GM21528 (cell line): Measurements from ENCODE around the gene COBLL1.
"Not testable (repeated sequence)": the region's sequence is repeated elsewhere in the genome, so short reads cannot be mapped to it uniquely, and the experiment has no call there.

Experiments
- ATAC-seq: cut with Tn5 transposase; IDR thresholded peaks from one replicate; pipeline ENCODE4 v1.9.1; 2021; ENCODE audit warnings: mild to moderate bottlenecking, moderate library complexity; ENCODE audit not compliant: unreplicated experiment, low FRiP score

The COBLL1 gene, protein sequence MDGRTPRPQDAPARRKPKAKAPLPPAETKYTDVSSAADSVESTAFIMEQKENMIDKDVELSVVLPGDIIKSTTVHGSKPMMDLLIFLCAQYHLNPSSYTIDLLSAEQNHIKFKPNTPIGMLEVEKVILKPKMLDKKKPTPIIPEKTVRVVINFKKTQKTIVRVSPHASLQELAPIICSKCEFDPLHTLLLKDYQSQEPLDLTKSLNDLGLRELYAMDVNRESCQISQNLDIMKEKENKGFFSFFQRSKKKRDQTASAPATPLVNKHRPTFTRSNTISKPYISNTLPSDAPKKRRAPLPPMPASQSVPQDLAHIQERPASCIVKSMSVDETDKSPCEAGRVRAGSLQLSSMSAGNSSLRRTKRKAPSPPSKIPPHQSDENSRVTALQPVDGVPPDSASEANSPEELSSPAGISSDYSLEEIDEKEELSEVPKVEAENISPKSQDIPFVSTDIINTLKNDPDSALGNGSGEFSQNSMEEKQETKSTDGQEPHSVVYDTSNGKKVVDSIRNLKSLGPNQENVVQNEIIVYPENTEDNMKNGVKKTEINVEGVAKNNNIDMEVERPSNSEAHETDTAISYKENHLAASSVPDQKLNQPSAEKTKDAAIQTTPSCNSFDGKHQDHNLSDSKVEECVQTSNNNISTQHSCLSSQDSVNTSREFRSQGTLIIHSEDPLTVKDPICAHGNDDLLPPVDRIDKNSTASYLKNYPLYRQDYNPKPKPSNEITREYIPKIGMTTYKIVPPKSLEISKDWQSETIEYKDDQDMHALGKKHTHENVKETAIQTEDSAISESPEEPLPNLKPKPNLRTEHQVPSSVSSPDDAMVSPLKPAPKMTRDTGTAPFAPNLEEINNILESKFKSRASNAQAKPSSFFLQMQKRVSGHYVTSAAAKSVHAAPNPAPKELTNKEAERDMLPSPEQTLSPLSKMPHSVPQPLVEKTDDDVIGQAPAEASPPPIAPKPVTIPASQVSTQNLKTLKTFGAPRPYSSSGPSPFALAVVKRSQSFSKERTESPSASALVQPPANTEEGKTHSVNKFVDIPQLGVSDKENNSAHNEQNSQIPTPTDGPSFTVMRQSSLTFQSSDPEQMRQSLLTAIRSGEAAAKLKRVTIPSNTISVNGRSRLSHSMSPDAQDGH

DNA sequence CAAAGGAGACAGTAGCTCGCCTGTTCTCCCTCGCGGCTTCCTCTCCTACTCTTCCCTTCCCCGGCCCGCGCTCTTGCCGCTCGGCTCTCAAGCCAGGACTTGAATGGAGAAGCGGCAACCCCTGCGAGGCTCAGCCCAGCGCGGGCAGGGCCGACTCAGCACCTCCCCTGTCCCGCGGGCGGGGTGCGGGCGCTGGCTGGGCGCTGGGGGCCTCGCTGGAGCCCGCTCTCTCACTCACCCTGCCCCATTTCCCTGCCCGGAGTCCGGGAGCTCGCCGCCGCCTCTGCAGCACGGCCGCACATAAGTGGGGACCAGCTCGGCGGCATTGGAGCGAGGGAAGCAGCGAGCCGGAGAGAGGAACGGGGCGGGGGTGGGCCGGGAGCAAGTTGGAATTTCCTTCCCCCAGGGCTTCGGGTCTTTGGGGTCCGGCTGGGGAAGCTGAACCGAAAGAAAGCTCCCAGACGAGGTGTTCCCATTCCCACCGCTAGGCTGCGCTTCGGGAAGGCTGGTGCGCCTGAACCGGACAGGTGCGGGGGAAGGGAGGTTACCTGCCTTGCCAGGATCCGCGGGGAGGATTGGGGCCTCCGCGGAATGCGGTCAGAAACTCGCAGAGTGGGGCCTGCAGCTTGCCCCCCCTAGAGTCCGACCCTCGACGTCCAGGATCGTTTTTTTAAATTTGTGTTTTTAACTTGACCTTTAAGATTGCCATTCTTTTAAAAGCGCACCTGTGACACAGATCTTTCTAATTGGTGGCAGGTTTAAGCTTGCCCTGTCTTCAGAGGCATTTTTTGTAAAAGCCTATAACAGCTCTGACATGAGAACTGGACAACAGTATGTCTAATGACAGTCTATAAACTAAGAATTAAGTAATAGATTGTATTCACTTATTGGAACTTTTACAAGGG, at the start of gene COBLL1:
Gene COBLL1, minus strand, starts transcription at position 105 of the 905 bp plus-strand sequence. CDS start 627 bp downstream, outside the sequence.
- peak; percentile 87 for ATAC-seq

DNA sequence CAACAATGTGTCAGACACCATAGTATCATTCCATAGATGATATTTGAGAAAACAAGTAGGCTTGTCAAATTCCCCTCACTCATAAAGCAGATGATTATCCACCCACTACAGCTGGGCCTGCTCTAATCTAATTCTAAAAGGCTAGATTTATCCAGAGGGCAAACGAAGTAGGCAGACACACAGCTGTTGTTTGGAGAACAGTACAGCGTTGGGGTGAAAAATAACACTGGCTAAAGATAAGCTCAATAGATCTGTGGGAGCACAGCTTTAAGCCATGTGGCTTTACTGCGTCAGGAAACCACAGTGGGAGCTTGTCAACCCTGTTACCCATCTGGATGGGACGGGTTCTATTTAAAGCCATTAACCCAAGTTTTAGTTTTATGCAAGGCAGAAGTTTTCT, 48.9 kb upstream of the COBLL1 start:
- ATAC-seq, result no peak

DNA sequence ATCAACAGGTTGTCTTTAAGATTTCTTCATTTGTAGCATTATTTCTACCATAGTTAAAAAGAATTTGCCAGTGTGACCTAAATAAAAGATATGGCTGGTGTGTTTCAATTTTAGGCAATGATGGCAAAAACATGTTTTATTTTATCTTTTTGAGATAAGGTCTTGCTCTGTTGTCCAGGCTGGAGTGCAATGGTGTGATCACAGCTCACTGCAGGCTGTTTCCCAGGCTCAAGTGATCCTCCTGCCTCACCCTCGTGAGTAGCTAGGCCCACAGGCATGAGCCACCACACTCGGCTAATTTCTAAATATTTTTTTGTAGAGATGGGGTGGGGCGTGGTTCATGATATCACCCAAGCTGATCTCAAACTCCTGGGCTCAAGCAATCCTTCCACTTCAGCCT, 47.0 kb upstream of the COBLL1 start:
- no peak for ATAC-seq

DNA sequence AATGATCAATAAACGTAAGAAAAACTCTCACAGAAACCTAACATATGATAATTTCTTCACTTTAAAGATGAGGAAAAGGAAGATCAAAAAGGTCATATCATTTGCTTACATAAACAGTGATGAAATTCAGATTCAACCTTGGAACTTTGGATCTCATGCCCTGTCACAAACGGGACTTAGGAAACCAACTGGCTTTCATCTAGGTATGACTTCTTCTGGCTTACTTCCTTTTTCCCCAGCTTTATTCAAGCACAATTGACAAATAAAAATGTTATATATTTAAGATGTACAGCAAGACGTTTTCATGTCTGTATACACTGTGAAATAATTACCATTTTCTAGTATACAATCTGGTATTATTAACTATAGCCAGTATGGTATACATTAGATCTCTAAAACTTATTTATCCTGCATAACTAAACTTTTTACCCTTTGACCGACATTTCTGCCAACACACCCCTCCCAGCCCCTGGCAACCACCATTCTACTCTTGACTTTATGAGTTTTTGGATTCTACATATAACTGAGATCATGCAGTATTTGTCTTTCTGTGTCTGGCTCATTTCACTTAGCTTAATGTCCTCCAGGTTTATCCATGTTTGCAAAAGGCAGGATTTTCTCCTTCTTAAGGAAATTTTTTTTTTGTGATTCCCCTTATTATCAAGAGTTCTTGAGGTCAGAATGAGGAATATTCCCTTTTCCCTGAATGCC, 46.0 kb upstream of the COBLL1 start:
- no peak for ATAC-seq

DNA sequence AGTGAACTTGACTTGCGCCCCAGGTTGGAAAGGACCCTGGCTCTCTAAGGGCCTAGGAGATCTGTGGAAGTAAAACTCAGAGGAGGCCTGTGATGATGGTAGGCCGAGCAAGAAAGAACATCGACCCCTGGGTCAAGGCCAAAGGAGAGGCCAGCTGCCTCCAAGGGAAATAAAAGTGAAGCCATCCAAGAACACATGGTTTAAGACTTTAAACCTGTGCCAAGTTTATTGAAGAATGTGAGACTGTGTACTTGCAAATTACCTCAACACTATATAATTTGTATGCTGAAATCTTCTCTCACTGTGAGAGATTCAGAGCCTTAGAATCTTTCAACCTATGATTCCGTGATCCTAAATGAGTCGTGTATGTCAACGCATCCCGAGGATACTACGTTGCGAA, 40.7 kb upstream of the COBLL1 start:
- no peak for ATAC-seq

DNA sequence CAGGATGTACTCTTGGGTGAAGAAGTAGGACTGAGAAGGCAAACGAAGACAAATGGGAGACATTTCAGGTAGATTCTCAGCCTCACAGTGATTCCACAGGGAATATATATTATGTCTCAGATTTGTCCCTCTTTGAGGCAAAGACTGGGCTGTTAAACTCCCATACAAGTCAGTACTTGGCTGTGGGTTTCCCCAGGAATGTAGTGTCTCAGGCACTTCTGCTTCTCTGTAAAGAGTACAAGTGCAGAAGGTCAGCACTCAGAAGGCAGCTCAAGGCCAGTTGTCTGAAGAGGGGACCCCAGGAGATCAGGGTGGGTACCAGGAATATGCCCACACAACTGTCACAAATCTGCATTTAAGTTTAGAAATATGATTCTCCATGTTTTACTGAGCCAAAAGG, 39.9 kb upstream of the COBLL1 start:
- ATAC-seq, result no peak

DNA sequence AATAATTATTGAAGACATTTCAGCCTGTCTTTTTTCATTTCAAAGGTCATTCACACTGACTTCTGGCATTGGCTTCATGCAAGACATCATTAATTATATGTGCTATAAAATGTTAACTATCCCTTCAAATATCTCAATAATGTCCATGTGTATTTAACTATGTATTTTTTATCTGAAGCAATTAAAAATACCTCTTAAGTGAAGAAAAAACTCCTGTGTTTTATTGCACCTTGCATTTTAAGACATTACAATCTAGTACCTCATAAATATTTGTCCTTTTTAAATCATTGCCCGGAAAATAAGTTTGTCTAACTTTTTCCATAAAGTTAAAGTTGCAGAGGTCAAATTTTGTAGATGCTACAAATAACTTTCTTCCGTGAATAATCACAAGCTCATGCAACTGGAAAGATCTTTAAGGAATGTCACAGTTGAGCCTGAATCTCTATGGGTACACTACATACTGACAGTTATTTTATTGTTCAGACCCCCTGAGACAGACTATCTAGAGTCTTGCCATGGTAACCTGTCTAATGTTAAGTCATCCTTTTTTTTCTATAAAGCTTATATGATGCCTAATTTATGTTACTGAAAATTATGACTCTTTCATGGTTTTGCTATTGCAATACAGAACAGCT, 38.4 kb upstream of the COBLL1 start:
- ATAC-seq, result no peak

DNA sequence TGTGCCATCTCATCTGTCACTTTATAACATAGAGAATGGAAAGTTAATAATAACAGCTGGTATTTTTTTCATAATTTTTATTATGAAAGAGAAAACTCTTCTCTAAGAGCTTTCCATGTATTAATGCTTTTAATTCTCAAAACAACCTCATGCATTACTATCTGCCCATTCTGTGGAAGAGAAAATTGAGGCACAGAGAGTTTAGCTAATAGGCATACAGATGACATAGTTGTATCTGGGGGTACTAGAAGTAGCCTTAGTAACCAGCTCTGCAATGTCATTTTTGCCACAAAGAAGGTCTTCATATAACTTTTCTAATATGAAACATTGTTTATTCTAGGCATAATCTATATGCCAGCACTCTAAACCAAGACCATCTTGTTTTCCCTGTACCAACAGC, 36.3 kb upstream of the COBLL1 start:
- no peak for ATAC-seq

DNA sequence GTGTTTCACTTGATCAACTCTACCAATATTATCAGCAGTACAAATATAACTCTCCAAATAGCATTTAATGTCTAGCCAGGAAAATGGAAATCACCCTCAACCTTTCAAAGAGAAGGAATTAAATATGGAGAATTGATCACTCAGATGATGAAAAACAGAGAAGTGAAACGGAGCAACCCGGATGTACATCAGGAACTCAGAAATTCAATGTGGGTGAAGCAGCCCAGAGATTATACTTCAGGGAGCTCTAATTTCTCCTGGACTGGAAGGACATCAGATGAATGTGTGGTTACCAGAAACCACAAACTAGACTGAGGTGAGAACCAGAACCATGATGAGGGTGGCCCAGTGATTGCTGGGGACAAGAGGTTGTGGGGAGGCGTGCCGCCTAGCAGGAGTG, 35.5 kb upstream of the COBLL1 start:
- no peak for ATAC-seq

DNA sequence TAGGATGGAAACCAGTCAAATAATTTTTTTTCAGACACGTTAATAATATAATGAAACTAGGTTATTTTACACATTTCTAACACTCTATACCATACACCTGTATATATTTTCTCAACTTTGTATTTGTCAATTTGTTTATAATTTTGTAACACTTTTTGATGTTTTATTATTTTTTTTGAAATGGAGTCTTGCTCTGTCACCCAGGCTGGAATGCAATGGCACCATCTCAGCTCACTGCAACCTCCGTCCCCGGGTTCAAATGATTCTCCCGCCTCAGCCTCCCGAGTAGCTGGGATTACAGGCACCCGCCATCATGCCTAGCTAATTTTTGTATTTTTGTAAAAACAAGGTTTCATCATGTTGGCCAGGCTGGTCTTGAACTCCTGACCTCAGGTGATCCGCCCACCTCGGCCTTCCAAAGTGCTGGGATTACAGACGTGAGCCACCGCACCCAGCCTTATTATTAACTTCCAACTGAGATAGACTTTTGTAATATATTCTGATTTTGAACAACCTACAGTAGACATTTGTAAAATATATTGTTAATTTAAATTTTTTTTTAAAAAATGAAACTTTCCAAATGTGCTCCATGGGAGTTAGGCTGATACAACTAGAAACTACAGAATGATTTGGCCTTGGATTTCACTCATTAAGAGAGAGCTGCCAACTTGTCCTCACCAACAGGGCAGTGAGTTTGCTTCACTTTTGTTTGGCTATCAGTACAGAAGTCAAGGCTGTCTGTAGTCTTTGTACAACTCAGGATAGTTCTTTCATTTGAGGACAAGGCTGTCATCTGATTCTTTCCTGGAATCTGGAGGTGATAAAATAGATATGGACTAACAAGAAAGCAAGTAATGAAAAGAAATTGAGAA, 33.9 kb upstream of the COBLL1 start:
- no peak for ATAC-seq

DNA sequence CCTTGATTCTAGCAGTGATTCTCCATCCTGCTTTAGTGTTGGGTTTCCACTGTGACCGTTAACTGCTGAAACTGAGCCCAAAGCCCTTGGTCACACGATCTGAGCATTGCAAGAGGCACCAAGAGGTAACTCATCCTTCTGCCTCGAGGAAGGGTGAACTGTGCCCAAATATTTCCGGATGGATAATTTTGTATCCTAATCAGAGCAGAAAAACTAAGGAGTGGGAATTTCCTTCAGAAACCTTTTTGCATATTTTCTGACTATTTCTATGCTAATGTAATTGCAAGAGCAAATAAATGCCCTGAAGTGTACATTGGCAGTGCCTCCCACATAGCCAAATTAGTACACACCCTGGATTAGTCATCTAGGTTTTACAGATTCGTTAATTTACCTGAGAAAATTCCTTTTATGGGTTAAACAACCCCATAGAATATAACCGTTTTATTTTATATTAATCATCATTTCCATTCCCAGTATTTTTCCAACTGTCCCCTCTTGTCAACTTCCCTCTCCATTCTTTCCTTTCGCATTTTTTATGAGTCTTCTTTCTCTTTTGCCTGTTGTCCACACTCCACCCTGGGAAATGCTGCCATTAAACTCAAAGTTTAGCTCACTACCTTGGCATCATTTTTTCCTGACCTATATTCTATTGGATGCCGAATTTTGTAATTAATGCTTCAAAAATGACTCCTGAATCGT, 31.7 kb upstream of the COBLL1 start:
- ATAC-seq, result no peak

DNA sequence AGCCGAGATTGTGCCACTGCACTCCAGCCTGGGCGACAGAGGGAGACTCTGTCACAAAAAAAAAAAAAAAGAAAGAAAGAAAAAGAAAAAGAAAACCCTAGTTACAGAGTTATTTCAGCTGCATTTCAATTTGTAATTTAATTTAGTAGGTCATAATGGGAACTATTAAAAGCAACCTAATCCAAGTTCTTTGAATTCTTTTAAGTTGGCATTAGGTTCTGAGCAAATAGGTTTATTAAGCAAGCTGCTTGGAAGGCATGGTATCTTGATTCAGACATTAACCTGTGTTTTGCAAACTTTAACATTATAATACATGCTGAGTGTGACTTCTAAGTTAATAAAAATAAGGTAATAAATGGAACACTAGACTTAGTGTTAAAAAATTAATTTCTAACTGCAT, 29.8 kb upstream of the COBLL1 start:
- ATAC-seq, result no peak

DNA sequence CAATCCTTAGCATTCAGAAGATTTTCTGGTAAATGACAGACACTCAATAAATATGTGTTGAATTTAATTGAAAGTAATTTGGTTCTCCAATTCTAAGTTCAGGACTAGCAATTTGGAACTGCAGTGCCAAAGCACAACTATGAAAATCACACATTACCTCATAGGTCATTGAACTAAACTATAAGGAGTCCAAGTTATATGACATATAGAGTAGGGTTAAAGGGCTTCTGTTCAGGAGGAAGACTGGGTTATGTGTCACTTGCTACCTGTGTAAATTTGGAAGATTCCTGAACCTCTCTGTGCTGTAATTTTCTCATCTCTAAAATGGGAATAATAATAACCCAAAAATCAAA, 27.8 kb upstream of the COBLL1 start:
- ATAC-seq, result no peak

DNA sequence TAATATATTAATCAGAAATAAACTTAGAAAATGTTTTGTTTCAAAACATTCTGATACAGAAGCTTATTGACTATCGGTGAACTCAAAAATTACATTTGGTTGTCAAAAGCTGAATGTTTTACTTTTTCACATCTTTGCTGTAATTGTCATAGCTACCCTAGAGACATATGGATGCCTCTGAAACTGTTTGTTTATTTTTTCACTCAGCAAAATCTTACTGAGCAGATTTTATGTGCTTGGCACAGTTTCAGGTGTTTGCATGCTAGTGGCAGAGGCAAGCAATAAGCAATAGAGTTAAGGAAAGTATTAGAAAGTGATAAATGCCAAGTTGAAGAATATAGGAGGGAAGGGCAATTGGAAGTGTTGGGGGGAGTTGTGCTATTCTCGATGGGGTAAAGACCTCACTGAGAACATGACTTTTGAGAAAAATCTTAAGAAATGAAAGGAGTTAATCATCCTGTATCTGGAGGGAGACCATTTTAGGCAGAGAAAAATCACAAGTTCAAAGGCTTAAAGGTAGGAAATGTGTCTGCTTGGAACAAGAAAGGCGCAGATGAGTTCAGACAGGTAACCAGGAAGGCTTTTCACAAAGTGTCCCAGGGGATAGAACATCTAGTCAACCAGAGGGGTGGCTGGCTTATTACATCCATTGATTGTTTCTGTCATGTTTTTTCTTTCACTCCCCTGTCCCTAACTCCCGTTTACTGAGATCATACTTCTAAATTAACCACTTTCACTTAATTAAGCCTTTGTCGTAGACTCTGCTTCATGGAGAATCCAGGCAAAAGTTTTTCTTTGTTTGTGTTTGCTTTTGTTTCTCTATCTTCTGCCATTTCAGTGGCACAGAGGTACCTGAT, 27.2 kb upstream of the COBLL1 start:
- ATAC-seq, result no peak

DNA sequence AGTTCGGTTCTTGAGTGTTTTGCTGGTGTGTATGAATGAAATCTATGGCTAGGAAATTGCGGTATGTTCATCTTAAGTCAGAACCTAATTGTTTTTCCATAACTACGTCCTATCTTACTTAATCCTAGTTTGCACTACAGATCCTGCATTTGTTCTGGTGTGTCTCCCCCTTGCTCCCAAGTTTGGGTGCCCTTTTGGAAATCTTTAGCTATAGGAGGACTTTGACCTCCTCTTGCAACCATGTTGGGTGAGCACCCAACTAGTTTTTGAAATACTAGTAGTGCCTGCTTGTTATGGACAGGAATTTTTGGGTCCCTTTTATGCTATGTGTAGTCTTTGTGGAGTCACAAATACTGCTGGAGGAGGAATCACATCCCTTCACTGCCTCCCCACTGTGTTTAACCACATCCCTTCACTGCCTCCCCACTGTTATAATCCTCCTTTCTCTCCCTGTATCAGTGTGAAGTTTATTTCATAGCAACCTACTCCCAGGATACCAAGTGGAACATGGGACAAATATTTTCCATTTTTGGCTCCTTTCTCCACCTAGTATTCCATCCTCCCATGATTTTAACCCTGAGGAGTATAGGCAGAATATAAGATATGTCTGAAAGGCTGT, 26.3 kb upstream of the COBLL1 start:
- no peak for ATAC-seq

DNA sequence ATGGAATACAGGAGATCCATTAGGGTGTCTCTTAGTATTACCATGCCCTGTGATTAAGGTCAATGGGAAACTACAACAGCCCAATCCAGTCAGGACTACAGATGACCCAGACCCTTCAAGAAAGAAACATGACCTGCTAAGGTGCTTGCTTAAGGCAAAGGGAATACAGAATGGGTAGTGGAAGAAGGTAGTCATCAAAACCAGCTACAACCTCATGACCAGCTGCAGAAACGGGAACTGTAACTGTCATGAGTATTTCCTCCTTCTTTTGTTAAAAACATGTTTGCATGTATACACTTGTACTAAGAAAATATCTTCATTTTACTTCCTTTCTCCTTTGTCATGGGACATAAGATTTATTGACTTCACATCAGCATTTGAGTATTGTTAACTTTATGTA, 24.8 kb upstream of the COBLL1 start:
- not testable (repeated sequence) for ATAC-seq
